Measurements from ENCODE around the gene DNAL1.

DNAL1 gene

DNA sequence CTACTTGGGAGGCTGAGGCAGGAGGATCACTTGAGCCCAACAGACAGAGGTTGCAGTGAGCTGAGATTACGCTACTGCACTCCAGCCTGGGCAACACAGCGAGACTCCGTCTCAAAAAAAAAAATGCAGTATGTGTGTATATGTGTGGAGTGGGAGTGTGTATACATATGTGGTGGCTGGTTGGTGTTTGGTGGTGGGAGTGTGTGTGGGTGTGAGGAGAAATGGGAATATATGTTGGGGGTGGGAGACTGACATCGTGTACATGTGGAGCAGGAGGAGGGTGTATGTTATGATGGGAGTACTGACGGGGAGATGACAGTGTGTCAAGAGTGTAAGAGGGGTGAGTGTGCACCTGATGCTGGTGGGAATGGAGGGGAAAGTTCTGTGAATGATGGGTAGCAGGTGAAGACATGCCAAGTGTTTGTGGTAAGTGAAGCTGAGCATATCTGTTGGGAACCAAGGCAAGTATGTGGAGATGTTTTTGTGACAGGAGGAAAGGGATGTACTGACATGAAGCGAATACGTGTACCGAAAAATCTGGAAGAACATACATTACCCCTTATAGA lies 65.2 kb downstream of the DNAL1 start:
- no peak for TF ChIP-seq CTCF (IDR thresholded peaks at IDR 0.05)
- TF ChIP-seq ZFX (IDR thresholded peaks at IDR 0.05; ENCODE audit: borderline replicate concordance), result no peak
- no peak overlapping the region for H3K27ac ChIP-seq

DNA sequence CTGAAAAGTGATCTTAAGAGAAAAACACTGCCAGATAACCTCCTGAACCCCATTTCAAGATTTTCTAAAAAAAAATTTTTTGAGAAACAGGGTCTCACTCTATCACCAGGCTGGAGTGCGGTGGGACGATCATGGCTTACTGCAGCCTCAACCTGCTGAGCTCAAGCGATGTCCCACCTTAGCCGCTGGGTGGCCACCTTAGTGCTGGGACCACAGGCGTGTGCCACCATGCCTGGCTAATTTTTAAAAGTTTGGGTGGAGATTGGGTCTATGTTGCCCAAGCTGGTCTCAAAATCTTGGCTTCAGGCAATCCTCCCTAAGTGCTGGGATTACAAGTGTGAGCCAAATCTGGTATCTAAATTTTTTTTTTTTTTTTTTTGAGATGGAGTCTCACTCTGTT lies 66.0 kb downstream of the DNAL1 start:
- no peak overlapping the region for H3K27ac ChIP-seq
- TF ChIP-seq CTCF (IDR thresholded peaks at IDR 0.05), result no peak
- TF ChIP-seq ZFX (IDR thresholded peaks at IDR 0.05; ENCODE audit: borderline replicate concordance), result no peak

GRCh38 chr14:73712071-73712506 lies 67.3 kb downstream of the DNAL1 start:
- no peak overlapping the region for H3K27ac ChIP-seq
- TF ChIP-seq CTCF (IDR thresholded peaks at IDR 0.05) (no peak), ZFX (IDR thresholded peaks at IDR 0.05; ENCODE audit: borderline replicate concordance) (no peak)

GRCh38 chr14:73712540-73713180 lies 67.9 kb downstream of the DNAL1 start:
- H3K27ac ChIP-seq, result no peak overlapping the region
- no peak for TF ChIP-seq CTCF (IDR thresholded peaks at IDR 0.05)
- TF ChIP-seq ZFX (IDR thresholded peaks at IDR 0.05; ENCODE audit: borderline replicate concordance), result no peak

- TF ChIP-seq CTCF (IDR thresholded peaks at IDR 0.05) (no peak), ZFX (IDR thresholded peaks at IDR 0.05; ENCODE audit: borderline replicate concordance) (no peak)
Observed at GRCh38 chr14:73713206-73713802, 68.5 kb downstream of the DNAL1 start.

GRCh38 chr14:73713803-73714655 lies 69.2 kb downstream of the DNAL1 start, which contains the start of gene PNMA1:
TSS of gene PNMA1 (minus strand) at chr14:73714384. CDS start at chr14:73713639, 745 bp downstream.
- peak within 1 kb of the TSS; percentile 92 for H3K27ac ChIP-seq
- TF ChIP-seq ZFX (IDR thresholded peaks at IDR 0.05; ENCODE audit: borderline replicate concordance), result no peak
- TF ChIP-seq CTCF (IDR thresholded peaks at IDR 0.05), result no peak

More at GRCh38 chr14:73713206-73713802, 68.5 kb downstream of the DNAL1 start:
- peak overlapping the region; percentile 92 for H3K27ac ChIP-seq
